H9 (cell line): ENCODE results near the gene SPTLC3. TPM values are rescaled to one million over a fixed set of nuclear protein-coding genes. Genes with fewer than 3 reads are reported as not detected.

ENCODE experiments used
- DNase-seq: peaks from one replicate; pipeline ENCODE4 v3.0.0-alpha.2; 2017
- H2AFZ ChIP-seq: one replicate; pipeline ENCODE4 v1.6.1; 2013; ENCODE audit warnings: mild to moderate bottlenecking, low read length, control low read depth, moderate library complexity
- H2AK5ac ChIP-seq: 2 replicates; pipeline ENCODE4 v1.6.1; 2013; ENCODE audit warnings: low read length, control low read depth, mixed read lengths; ENCODE audit not compliant: insufficient read length
- H2BK120ac ChIP-seq: one replicate; pipeline ENCODE4 v1.6.1; 2013; ENCODE audit warnings: low read depth, mild to moderate bottlenecking, low read length, control low read depth, inconsistent platforms; ENCODE audit not compliant: poor library complexity, severe bottlenecking
- H2BK12ac ChIP-seq: 2 replicates; pipeline ENCODE4 v1.6.1; 2013; ENCODE audit warnings: low read length, control low read depth, mixed read lengths, low read depth; ENCODE audit not compliant: insufficient read length
- H2BK15ac ChIP-seq: 2 replicates; pipeline ENCODE4 v1.6.1; 2013; ENCODE audit warnings: low read depth, low read length, control low read depth
- H2BK20ac ChIP-seq: one replicate; pipeline ENCODE4 v1.6.1; 2013; ENCODE audit warnings: low read depth, mild to moderate bottlenecking, low read length, control low read depth, inconsistent platforms; ENCODE audit not compliant: poor library complexity, severe bottlenecking
- H2BK5ac ChIP-seq: 2 replicates; pipeline ENCODE4 v1.6.1; 2013; ENCODE audit warnings: low read length, control low read depth, mixed read lengths; ENCODE audit not compliant: insufficient read length
- H3K14ac ChIP-seq: 2 replicates; pipeline ENCODE4 v1.6.1; 2013; ENCODE audit warnings: low read length, control low read depth; ENCODE audit not compliant: insufficient read depth
- H3K18ac ChIP-seq: 2 replicates; pipeline ENCODE4 v1.6.1; 2013; ENCODE audit warnings: low read depth, mild to moderate bottlenecking, mixed read lengths, low read length, control low read depth; ENCODE audit not compliant: insufficient read length
- H3K23ac ChIP-seq: 2 replicates; pipeline ENCODE4 v1.6.1; 2013; ENCODE audit warnings: low read length, control low read depth, mixed read lengths, low read depth; ENCODE audit not compliant: insufficient read length
- H3K23me2 ChIP-seq: 2 replicates; pipeline ENCODE4 v1.6.1; 2013; ENCODE audit warnings: low read depth, mild to moderate bottlenecking, mixed read lengths, low read length, control low read depth; ENCODE audit not compliant: insufficient read length, poor library complexity, severe bottlenecking
- H3K27ac ChIP-seq: 2 replicates; pipeline ENCODE4 v1.5.1; 2013; ENCODE audit warnings: low read length, control low read depth, mixed read lengths, low read depth; ENCODE audit not compliant: insufficient read length
- H3K27me3 ChIP-seq: 2 replicates; pipeline ENCODE4 v1.6.1; 2013; ENCODE audit warnings: low read length, control low read depth, inconsistent platforms; ENCODE audit not compliant: insufficient read depth
- H3K4ac ChIP-seq: 2 replicates; pipeline ENCODE4 v1.6.1; 2013; ENCODE audit warnings: low read depth, mild to moderate bottlenecking, control low read depth, inconsistent platforms, low read length, moderate library complexity
- H3K4me1 ChIP-seq: 2 replicates; pipeline ENCODE4 v1.6.1; 2013; ENCODE audit warnings: low read length, control low read depth, inconsistent platforms; ENCODE audit not compliant: insufficient read depth
- H3K4me2 ChIP-seq: 2 replicates; pipeline ENCODE4 v1.6.1; 2013; ENCODE audit warnings: low read length, control low read depth, mixed read lengths; ENCODE audit not compliant: insufficient read length, insufficient read depth
- H3K56ac ChIP-seq: 2 replicates; pipeline ENCODE4 v1.6.1; 2013; ENCODE audit warnings: low read depth, mild to moderate bottlenecking, mixed read lengths, low read length, control low read depth; ENCODE audit not compliant: insufficient read length
- H3K79me1 ChIP-seq: 2 replicates; pipeline ENCODE4 v1.6.1; 2013; ENCODE audit warnings: low read depth, mild to moderate bottlenecking, moderate library complexity, low read length, control low read depth, inconsistent platforms; ENCODE audit not compliant: insufficient read depth, poor library complexity, severe bottlenecking
- H3K79me2 ChIP-seq: 2 replicates; pipeline ENCODE4 v1.6.1; 2013; ENCODE audit warnings: low read length, control low read depth, inconsistent platforms; ENCODE audit not compliant: insufficient read depth
- H3K9ac ChIP-seq: 2 replicates; pipeline ENCODE4 v1.6.1; 2013; ENCODE audit warnings: low read length, control low read depth, mixed read lengths; ENCODE audit not compliant: insufficient read length; ENCODE audit errors: extremely low read depth
- H3K9me3 ChIP-seq: one replicate; pipeline ENCODE4 v1.6.1; 2013; ENCODE audit warnings: low read depth, low read length, inconsistent platforms; ENCODE audit not compliant: control insufficient read depth
- H3T11ph ChIP-seq: one replicate; pipeline ENCODE4 v1.6.1; 2013; ENCODE audit warnings: mild to moderate bottlenecking, low read length, control low read depth, inconsistent platforms
- H4K20me1 ChIP-seq: one replicate; pipeline ENCODE4 v1.6.1; 2013; ENCODE audit not compliant: control insufficient read depth, insufficient read length, insufficient read depth
- H4K5ac ChIP-seq: 2 replicates; pipeline ENCODE4 v1.6.1; 2013; ENCODE audit warnings: low read depth, mild to moderate bottlenecking, mixed read lengths, low read length, control low read depth; ENCODE audit not compliant: insufficient read length
- H4K8ac ChIP-seq: replicated peaks from 2 replicates; pipeline ENCODE4 v1.6.1; 2013; ENCODE audit warnings: low read length, control low read depth, mixed read lengths, low read depth; ENCODE audit not compliant: insufficient read length
- H4K91ac ChIP-seq: 2 replicates; pipeline ENCODE4 v1.6.1; 2013; ENCODE audit warnings: low read depth, mild to moderate bottlenecking, moderate library complexity, mixed read lengths, low read length, control low read depth; ENCODE audit not compliant: insufficient read length
- H3K27ac Mint-ChIP-seq, 3 experiments: 2 replicates in 2 of 3; 3 replicates in 1 of 3; pipeline ENCODE4 v1.8.0; 2020 to 2021; ENCODE audit warnings: mixed read lengths in 3 of 3, mild to moderate bottlenecking in 1 of 3, moderate library complexity in 1 of 3
- H3K27me3 Mint-ChIP-seq: 2 replicates; pipeline ENCODE4 v1.8.0; 2021; ENCODE audit warnings: low read depth, mild to moderate bottlenecking, moderate library complexity, mixed read lengths
- H3K36me3 Mint-ChIP-seq, 3 experiments: 2 replicates in 2 of 3; 3 replicates in 1 of 3; pipeline ENCODE4 v1.8.0; 2020 to 2021; ENCODE audit warnings: low read depth in 3 of 3, mixed read lengths in 3 of 3; ENCODE audit not compliant: insufficient read depth in 1 of 3
- H3K4me1 Mint-ChIP-seq, 2 experiments: 2 replicates each; pipeline ENCODE4 v1.8.0; 2020; ENCODE audit warnings: mixed read lengths in 2 of 2
- H3K4me3 Mint-ChIP-seq, 2 experiments: 2 replicates in 1 of 2; 3 replicates in 1 of 2; pipeline ENCODE4 v1.8.0; 2020 to 2021; ENCODE audit warnings: mild to moderate bottlenecking in 2 of 2, mixed read lengths in 2 of 2, moderate library complexity in 1 of 2
- H3K9me3 Mint-ChIP-seq, 2 experiments: 2 replicates in 1 of 2; 3 replicates in 1 of 2; pipeline ENCODE4 v1.8.0; 2020; ENCODE audit warnings: mild to moderate bottlenecking in 2 of 2, mixed read lengths in 2 of 2, moderate library complexity in 1 of 2
- CTCF ChIP-seq: fragments of 200-600 bp; sonication (generic); conservative IDR thresholded peaks from 3 replicates; pipeline ENCODE4 v1.8.0; 2021; ENCODE audit warnings: antibody characterized with exemption, mild to moderate bottlenecking
- WGBS: extraction: QIAGEN DNeasy Blood & Tissue Kit; methylation state at CpG from one replicate; pipeline ENCODE4 v1.1.7; 2013; ENCODE audit warnings: missing lambda C conversion rate, low lambda C conversion rate, mixed read lengths; ENCODE audit not compliant: insufficient read length; ENCODE audit errors: extremely low coverage; 5-methylcytosine and 5-hydroxymethylcytosine counted together
- total RNA-seq: library from RNA; stranded (reverse); gene quantifications from 2 replicates; pipeline ENCODE4 v1.2.1, GENCODE V29; 2021

Gene SPTLC3
- total RNA-seq, 1 experiment from 2014 or later, result 0.68 TPM

DNA sequence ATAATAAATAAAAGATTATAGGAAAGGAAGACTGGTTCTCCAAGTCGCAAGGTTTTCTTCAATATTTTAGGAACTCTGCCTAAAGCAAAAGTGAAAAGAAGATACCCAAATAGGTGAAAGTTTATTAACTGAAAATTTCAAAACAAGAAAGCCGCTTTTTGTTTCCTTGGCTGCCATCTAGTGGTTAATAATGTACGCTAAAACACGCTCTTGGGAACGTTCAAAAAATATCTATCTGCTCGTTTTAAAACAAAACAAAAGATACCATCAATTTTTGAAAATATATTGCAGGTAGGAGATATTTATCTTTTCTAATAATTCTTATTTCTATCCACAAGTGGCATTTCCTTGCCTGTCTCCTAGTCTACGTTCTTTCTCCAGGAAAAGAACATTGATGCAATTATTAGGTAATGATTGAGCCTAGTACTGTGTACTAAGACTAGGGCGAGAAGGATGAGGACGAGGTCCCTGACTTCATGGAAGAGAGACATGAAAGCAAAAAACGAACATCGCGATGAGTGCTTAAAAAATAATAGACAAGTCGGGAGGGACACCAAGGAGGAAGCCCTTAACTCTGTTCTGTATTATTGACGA, 97.2 kb downstream of the SPTLC3 start:
- Histone ChIP-seq H3K23ac (no peak overlapping the region), H4K20me1 (no peaks in the 10 kb centered on the region), H3K27me3 (no peaks in the 10 kb centered on the region), H3K27ac (no peak overlapping the region), H3K9ac (no peak overlapping the region), H3K79me2 (no peaks in the 10 kb centered on the region), H3K56ac (no peak overlapping the region), H3K23me2 (no peaks in the 10 kb centered on the region), H2BK15ac (no peak overlapping the region), H3K4me2 (no peak overlapping the region), H4K5ac (no peak overlapping the region), H2BK120ac (no peak overlapping the region), H3K14ac (no peak overlapping the region), H3K18ac (no peak overlapping the region), H3T11ph (no peak overlapping the region), H2BK12ac (no peak overlapping the region), H2AK5ac (no peak overlapping the region), H3K79me1 (no peaks in the 10 kb centered on the region), H3K4ac (no peak overlapping the region), H4K91ac (no peak overlapping the region), H2AFZ (no peak overlapping the region), H2BK20ac (no peak overlapping the region), H2BK5ac (no peak overlapping the region), H4K8ac (no peak overlapping the region), H3K9me3 (no peaks in the 10 kb centered on the region), H3K4me1 (no peaks in the 10 kb centered on the region; the same call in 1 of the 2 replicates)
- no peak for DNase-seq
- no peak overlapping the region for H3K4me3 Mint-ChIP-seq
- WGBS, result no CpG with 5 or more reads among the region's 14 CpGs
- H3K27me3 Mint-ChIP-seq, result no peaks in the 10 kb centered on the region
- H3K27ac Mint-ChIP-seq, result no peak overlapping the region
- no peaks in the 10 kb centered on the region for H3K9me3 Mint-ChIP-seq
- H3K36me3 Mint-ChIP-seq, result no peaks in the 10 kb centered on the region
- peak; percentile 85 for TF ChIP-seq CTCF
- H3K4me1 Mint-ChIP-seq, result peaks cover 14 to 15% of the 10 kb centered on the region in 2 experiments
